HCT116 (cell line): Measurements from ENCODE around the gene KCTD15. TPM values are rescaled to one million over a fixed set of nuclear protein-coding genes. Genes with fewer than 3 reads are reported as not detected.

Experiments
- ATAC-seq: fragments of 200-7000 bp; cut with Tn5 transposase; 2 replicates; pipeline ENCODE4 v1.9.1; 2020; ENCODE audit warnings: mild to moderate bottlenecking, moderate library complexity
- BruUV-seq: library from RNA; stranded (reverse); fragments of 400-500 nt; replicated peaks from 2 replicates; lab custom pipeline; 2021; lab: Mats Ljungman, UMichigan
- CTCF ChIA-PET: fragments of 300-600 bp; sonication (Branson Sonifier 250); formaldehyde crosslinking; loops from one replicate; lab custom pipeline; 2021; ENCODE audit warnings: antibody characterized with exemption; lab: Charles Lee
- POLR2A ChIA-PET: fragments of 300-600, 350-600 bp; sonication (Branson Sonifier 250); formaldehyde crosslinking; loops from one replicate; lab custom pipeline; 2021; ENCODE audit warnings: antibody characterized with exemption; lab: Charles Lee
- RAD21 ChIA-PET, 2 experiments: fragments of 300-600 bp; sonication (Branson Sonifier 250); formaldehyde crosslinking; loops; one replicate each; lab custom pipeline; 2023; ENCODE audit warnings: low total read pairs in 2 of 2; ENCODE audit not compliant: uncharacterized antibody in 2 of 2, unreplicated experiment in 2 of 2, low non-redundant PET in 1 of 2; lab: Charles Lee
- DNase-seq: peaks from one replicate; pipeline ENCODE4 v3.0.0-alpha.2; 2010; ENCODE audit warnings: low read depth, low spot score
- H2AFZ ChIP-seq: fragments of 200-600 bp; shearing (Covaris generic), sonication (generic); 2 replicates; pipeline ENCODE4 v1.6.1; 2017; ENCODE audit warnings: low read depth, mixed run types, mixed read lengths, antibody characterized with exemption, low read length; ENCODE audit not compliant: poor library complexity, severe bottlenecking
- H3K27ac ChIP-seq: 2 replicates; pipeline ENCODE4 v1.5.1; 2012; ENCODE audit warnings: low read depth, low read length
- H3K27me3 ChIP-seq: fragments of 200-600 bp; sonication (generic); 2 replicates; pipeline ENCODE4 v1.6.1; 2016; ENCODE audit warnings: mixed run types, low read length, mixed read lengths; ENCODE audit not compliant: insufficient read depth
- H3K36me3 ChIP-seq, 2 experiments: fragments of 200-500 bp in 1 of 2; fragments of 200-600 bp in 1 of 2; sonication (Bioruptor generic) in 1 of 2; sonication (generic) in 1 of 2; 2 replicates each; pipeline versions ENCODE4 v1.5.1 to v1.6.1; 2014 to 2016; ENCODE audit warnings: low read length in 2 of 2, inconsistent platforms in 1 of 2, mixed read lengths in 1 of 2, mixed run types in 1 of 2; ENCODE audit not compliant: insufficient read depth in 2 of 2, control insufficient read depth in 1 of 2
- H3K4me1 ChIP-seq, 2 experiments: fragments of 200-600 bp in 1 of 2; sonication (generic) in 1 of 2; 2 replicates each; pipeline versions ENCODE4 v1.5.1 to v1.6.1; 2012 to 2017; ENCODE audit warnings: low read length in 2 of 2, inconsistent platforms in 1 of 2, mild to moderate bottlenecking in 1 of 2, mixed read lengths in 1 of 2, mixed run types in 1 of 2, moderate library complexity in 1 of 2; ENCODE audit not compliant: insufficient read depth in 2 of 2, control insufficient read depth in 1 of 2
- H3K4me2 ChIP-seq: fragments of 200-600 bp; sonication (generic); 2 replicates; pipeline ENCODE4 v1.6.1; 2017; ENCODE audit warnings: mixed run types, low read length, mixed read lengths
- H3K4me3 ChIP-seq, 2 experiments: fragments of 200-600 bp in 1 of 2; sonication (generic) in 1 of 2; replicated peaks in 1 of 2; 2 replicates each; pipeline ENCODE4 v1.5.1; 2011 to 2016; ENCODE audit warnings: low read length in 2 of 2, control low read depth in 1 of 2, low read depth in 1 of 2, mild to moderate bottlenecking in 1 of 2, mixed read lengths in 1 of 2, mixed run types in 1 of 2
- H3K79me2 ChIP-seq: fragments of 200-600 bp; sonication (generic); 2 replicates; pipeline ENCODE4 v1.6.1; 2017; ENCODE audit warnings: mild to moderate bottlenecking, mixed run types, low read length, moderate library complexity, mixed read lengths; ENCODE audit not compliant: insufficient read depth
- H3K9ac ChIP-seq: fragments of 200-600 bp; sonication (generic); 2 replicates; pipeline ENCODE4 v1.6.1; 2016; ENCODE audit warnings: low read length, mixed read lengths
- H3K9me2 ChIP-seq: fragments of 200-600 bp; sonication (generic), shearing (Covaris generic); 2 replicates; pipeline ENCODE4 v1.6.1; 2017; ENCODE audit warnings: mixed run types, mild to moderate bottlenecking, moderate library complexity; ENCODE audit not compliant: insufficient read depth
- H3K9me3 ChIP-seq, 2 experiments: fragments of 200-500 bp in 1 of 2; fragments of 200-600 bp in 1 of 2; sonication (Bioruptor generic) in 1 of 2; sonication (generic) in 1 of 2; 2 replicates each; pipeline ENCODE4 v1.6.1; 2014 to 2017; ENCODE audit warnings: low read length in 2 of 2, mixed read lengths in 2 of 2, inconsistent platforms in 1 of 2, low read depth in 1 of 2, mild to moderate bottlenecking in 1 of 2, mixed run types in 1 of 2, moderate library complexity in 1 of 2; ENCODE audit not compliant: control insufficient read depth in 1 of 2, insufficient read depth in 1 of 2
- H4K20me1 ChIP-seq: fragments of 200-600 bp; sonication (generic), shearing (Covaris generic); 2 replicates; pipeline ENCODE4 v1.6.1; 2017; ENCODE audit warnings: mixed run types, mild to moderate bottlenecking, moderate library complexity; ENCODE audit not compliant: insufficient read depth
- ATF3 ChIP-seq: IDR thresholded peaks from 2 replicates; pipeline ENCODE4 v1.6.1; 2012
- CBX3 ChIP-seq: IDR thresholded peaks from 2 replicates; pipeline ENCODE4 v1.6.1; 2012; ENCODE audit warnings: low read depth
- CEBPB ChIP-seq: IDR thresholded peaks from 2 replicates; pipeline ENCODE4 v1.6.1; 2012; ENCODE audit warnings: low read depth
- CTCF ChIP-seq, 3 experiments: fragments of 200-600 bp in 1 of 3; sonication (generic) in 1 of 3; IDR thresholded peaks in 2 of 3; conservative IDR thresholded peaks in 1 of 3; 2 replicates each; pipeline ENCODE4 v1.5.1; 2012 to 2017; ENCODE audit warnings: low read depth in 2 of 3, low read length in 2 of 3, antibody characterized with exemption in 1 of 3, borderline replicate concordance in 1 of 3, control low read depth in 1 of 3, mild to moderate bottlenecking in 1 of 3, mixed read lengths in 1 of 3, mixed run types in 1 of 3, moderate library complexity in 1 of 3; ENCODE audit not compliant: insufficient read depth in 1 of 3
- ELF1 ChIP-seq: IDR thresholded peaks from 2 replicates; pipeline ENCODE4 v1.6.1; 2012; ENCODE audit warnings: low read depth, borderline replicate concordance
- EZH2phosphoT487 ChIP-seq: fragments of 200-600 bp; IDR thresholded peaks from 2 replicates; pipeline ENCODE4 v1.6.1; 2018; ENCODE audit warnings: antibody characterized with exemption, borderline replicate concordance
- FOSL1 ChIP-seq: IDR thresholded peaks from 2 replicates; pipeline ENCODE4 v1.6.1; 2012; ENCODE audit warnings: low read depth
- JUND ChIP-seq: IDR thresholded peaks from 2 replicates; pipeline ENCODE4 v1.6.1; 2012
- MAX ChIP-seq: IDR thresholded peaks from 2 replicates; pipeline ENCODE4 v1.6.1; 2012
- RAD21 ChIP-seq: IDR thresholded peaks from 2 replicates; pipeline ENCODE4 v1.6.1; 2012; ENCODE audit warnings: low read depth, mild to moderate bottlenecking
- SIN3A ChIP-seq: IDR thresholded peaks from 2 replicates; pipeline ENCODE4 v1.6.1; 2012; ENCODE audit warnings: low read depth
- YY1 ChIP-seq: IDR thresholded peaks from 2 replicates; pipeline ENCODE4 v1.6.1; 2011; ENCODE audit warnings: low read length, low read depth, moderate library complexity, mild to moderate bottlenecking; ENCODE audit not compliant: insufficient replicate concordance; ENCODE audit errors: extremely low read depth
- ZBTB33 ChIP-seq: IDR thresholded peaks from 2 replicates; pipeline ENCODE4 v1.6.1; 2011; ENCODE audit warnings: mild to moderate bottlenecking, low read length, moderate library complexity; ENCODE audit not compliant: insufficient replicate concordance; ENCODE audit errors: extremely low read depth
- ZFX ChIP-seq: fragments of 450-650 bp; IDR thresholded peaks from 2 replicates; pipeline ENCODE4 v1.6.1; 2017
- ZNF274 ChIP-seq: fragments of 200-500 bp; sonication (Bioruptor generic); IDR thresholded peaks from 2 replicates; pipeline ENCODE4 v1.6.1; 2014; ENCODE audit warnings: mild to moderate bottlenecking, low read depth, low read length, inconsistent platforms
- intact Hi-C: fragments of 100-400 bp; cut with micrococcal nuclease; formaldehyde crosslinking; loops from 2 replicates; pipeline ENCODE4 v1.10.0; 2022
- total RNA-seq: library from RNA; stranded (reverse); gene quantifications from one replicate; pipeline ENCODE4 v1.2.1, GENCODE V29; 2021; ENCODE audit not compliant: unreplicated experiment

Gene KCTD15
- total RNA-seq, 1 experiment from 2014 or later: 29.2 TPM

GRCh38 chr19:33841685-33842084 lies 45.0 kb downstream of the KCTD15 start:
- H3K27me3 ChIP-seq: no peaks in the 10 kb centered on the region; the same call in 1 of the 2 replicates
- DNase-seq (no peak), ATAC-seq (no peak)
- TF ChIP-seq SIN3A: no peak
- no peak for TF ChIP-seq ZFX
- no peak for TF ChIP-seq ELF1
- TF ChIP-seq YY1: no peak
- TF ChIP-seq EZH2phosphoT487: no peak
- TF ChIP-seq RAD21: no peak
- no peak for TF ChIP-seq ZBTB33
- TF ChIP-seq MAX: no peak
- TF ChIP-seq FOSL1: no peak
- TF ChIP-seq ATF3: no peak
- TF ChIP-seq CBX3: no peak
- no peak for TF ChIP-seq CEBPB
- no peak for TF ChIP-seq JUND
- no peak for TF ChIP-seq ZNF274
- no peak for TF ChIP-seq CTCF (IDR thresholded peaks at IDR 0.05 in 2 of 3, conservative IDR thresholded peaks at IDR 0.05 in 1 of 3; ENCODE audit: borderline replicate concordance in 1 of 3, insufficient read depth in 1 of 3, low read depth in 2 of 3, low read length in 2 of 3)
- CTCF ChIA-PET: no interaction called here
- intact Hi-C loops: no loop called here
- H3K9me2 ChIP-seq: no peaks in the 10 kb centered on the region
- BruUV-seq: no TSS peak
- RAD21 ChIA-PET: no interaction called here
- no peak overlapping the region for H3K4me2 ChIP-seq
- no peaks in the 10 kb centered on the region for H3K36me3 ChIP-seq
- H3K4me3 ChIP-seq: no peak overlapping the region
- no peak overlapping the region for H2AFZ ChIP-seq
- no peak overlapping the region for H3K9ac ChIP-seq
- no peaks in the 10 kb centered on the region for H3K79me2 ChIP-seq
- POLR2A ChIA-PET: no interaction called here
- no peaks in the 10 kb centered on the region for H3K9me3 ChIP-seq
- H3K27ac ChIP-seq: no peak overlapping the region
- H3K4me1 ChIP-seq: no peaks in the 10 kb centered on the region
- no peaks in the 10 kb centered on the region for H4K20me1 ChIP-seq
